Middle frontal gyrus (tissue), 1 donor: ENCODE measurements around the gene SYT5.
"Not testable (repeated sequence)": the region's sequence is repeated elsewhere in the genome, so short reads cannot be mapped to it uniquely, and the experiment has no call there.

Experiments
- DNase-seq: peaks from one replicate; pipeline ENCODE4 v3.0.0-alpha.2; 2015; ENCODE audit warnings: low spot score; ENCODE audit errors: extremely low spot score

The SYT5 gene

GRCh38 chr19:55208880-55209692 lies 29.0 kb upstream of the SYT5 start, which contains the start of gene PTPRH:
Gene PTPRH, minus strand, starts transcription at chr19:55209501. Its CDS starts 68 bp downstream, at chr19:55209433.
- DNase-seq: no peak

- DNase-seq: no peak
Measured at GRCh38 chr19:55206664-55207500, 26.8 kb upstream of the SYT5 start.

- DNase-seq: not testable (repeated sequence)
Measured at GRCh38 chr19:55202199-55202598, 22.1 kb upstream of the SYT5 start.

GRCh38 chr19:55199620-55200204 lies 19.6 kb upstream of the SYT5 start:
- no peak for DNase-seq

GRCh38 chr19:55198651-55199050 lies 18.6 kb upstream of the SYT5 start:
- no peak for DNase-seq

GRCh38 chr19:55197528-55197927 lies 17.4 kb upstream of the SYT5 start:
- no peak for DNase-seq

- DNase-seq: no peak
Measured at GRCh38 chr19:55196803-55197202, 16.7 kb upstream of the SYT5 start.

- DNase-seq: peak; percentile 67
Measured at GRCh38 chr19:55193481-55193880, 13.4 kb upstream of the SYT5 start.

GRCh38 chr19:55189403-55189835 lies 9.3 kb upstream of the SYT5 start:
- peak; percentile 56 for DNase-seq

- DNase-seq: no peak
Measured at GRCh38 chr19:55188625-55189024, 8.5 kb upstream of the SYT5 start.

GRCh38 chr19:55186080-55186479 lies 6.0 kb upstream of the SYT5 start:
- no peak for DNase-seq

GRCh38 chr19:55181740-55182139 lies 1.7 kb upstream of the SYT5 start:
- DNase-seq: no peak

GRCh38 chr19:55178781-55179599 lies 1.1 kb downstream of the SYT5 start:
- DNase-seq: peak; percentile 40

- no peak for DNase-seq
Measured at GRCh38 chr19:55176076-55176475, 4.0 kb downstream of the SYT5 start.

- no peak for DNase-seq
Measured at GRCh38 chr19:55175117-55175867, 4.8 kb downstream of the SYT5 start.

- DNase-seq: no peak
Measured at GRCh38 chr19:55174425-55175116, 5.5 kb downstream of the SYT5 start.

GRCh38 chr19:55173714-55174409 lies 6.2 kb downstream of the SYT5 start:
- no peak for DNase-seq

GRCh38 chr19:55173186-55173713 lies 6.8 kb downstream of the SYT5 start:
- DNase-seq: no peak

- DNase-seq: no peak
Measured at GRCh38 chr19:55172741-55173140, 7.3 kb downstream of the SYT5 start.
